WTC11 (cell line): ENCODE results near the gene APLF. TPM values are rescaled to one million over a fixed set of nuclear protein-coding genes. Genes with fewer than 3 reads are reported as not detected.

Experiments used
- ATAC-seq: fragments of 200-7000 bp; cut with Tn5 transposase; 2 replicates; pipeline ENCODE4 v1.10.0; 2021; ENCODE audit warnings: mild to moderate bottlenecking, moderate library complexity
- CTCF ChIA-PET: fragments of 300-600 bp; sonication (Branson Sonifier 250); formaldehyde crosslinking; loops from one replicate; lab custom pipeline; 2021; ENCODE audit warnings: antibody characterized with exemption; lab: Charles Lee
- POLR2A ChIA-PET: fragments of 350-600 bp; sonication (Branson Sonifier 250); formaldehyde crosslinking; loops from one replicate; lab custom pipeline; 2021; ENCODE audit warnings: antibody characterized with exemption; lab: Charles Lee
- DNase-seq: peaks from one replicate; pipeline ENCODE4 v3.0.0; 2021; ENCODE audit warnings: low spot score
- H3K27ac Mint-ChIP-seq: 2 replicates; pipeline ENCODE4 v1.8.0; 2021; ENCODE audit warnings: mixed read lengths
- H3K27me3 Mint-ChIP-seq: 2 replicates; pipeline ENCODE4 v1.8.0; 2021; ENCODE audit warnings: low read depth, mild to moderate bottlenecking, moderate library complexity, mixed read lengths
- H3K36me3 Mint-ChIP-seq: 2 replicates; pipeline ENCODE4 v1.8.0; 2021; ENCODE audit warnings: mixed read lengths
- H3K4me1 Mint-ChIP-seq: 2 replicates; pipeline ENCODE4 v1.8.0; 2022; ENCODE audit warnings: mixed read lengths
- H3K4me3 Mint-ChIP-seq: 2 replicates; pipeline ENCODE4 v1.8.0; 2021; ENCODE audit warnings: mild to moderate bottlenecking, moderate library complexity, mixed read lengths
- H3K9me3 Mint-ChIP-seq: 2 replicates; pipeline ENCODE4 v1.8.0; 2021; ENCODE audit warnings: mixed read lengths
- ATF2 ChIP-seq: sonication (generic); formaldehyde crosslinking; IDR thresholded peaks from 2 replicates; pipeline ENCODE4 v1.8.1; 2022; ENCODE audit warnings: low read depth, missing genetic modification reagents, borderline replicate concordance
- CREM ChIP-seq: sonication (generic); formaldehyde crosslinking; IDR thresholded peaks from 2 replicates; pipeline ENCODE4 v1.8.1; 2022; ENCODE audit warnings: mild to moderate bottlenecking, missing genetic modification reagents, moderate library complexity
- ESRRA ChIP-seq: sonication (generic); formaldehyde crosslinking; IDR thresholded peaks from 2 replicates; pipeline ENCODE4 v1.8.1; 2022; ENCODE audit warnings: mild to moderate bottlenecking, missing genetic modification reagents, borderline replicate concordance
- GABPB1 ChIP-seq: sonication (generic); formaldehyde crosslinking; IDR thresholded peaks from 2 replicates; pipeline ENCODE4 v1.8.1; 2023; ENCODE audit warnings: mild to moderate bottlenecking, missing genetic modification reagents
- JAZF1 ChIP-seq: fragments of 250-450 bp; sonication (Bioruptor Pico); IDR thresholded peaks from 2 replicates; pipeline ENCODE4 v1.9.0; 2021; ENCODE audit warnings: moderate library complexity, mild to moderate bottlenecking, inconsistent platforms
- NFATC4 ChIP-seq: fragments of 250-450 bp; sonication (Bioruptor Pico); IDR thresholded peaks from 2 replicates; pipeline ENCODE4 v1.9.0; 2021; ENCODE audit warnings: mild to moderate bottlenecking
- NFE2L1 ChIP-seq: sonication (generic); formaldehyde crosslinking; IDR thresholded peaks from 2 replicates; pipeline ENCODE4 v1.8.1; 2023; ENCODE audit warnings: missing genetic modification reagents
- NFYB ChIP-seq: sonication (generic); formaldehyde crosslinking; conservative IDR thresholded peaks from 2 replicates; pipeline ENCODE4 v1.8.0; 2022; ENCODE audit warnings: low read depth, missing genetic modification reagents
- NR1H2 ChIP-seq: sonication (generic); formaldehyde crosslinking; IDR thresholded peaks from 2 replicates; pipeline ENCODE4 v1.9.0; 2021; ENCODE audit warnings: mild to moderate bottlenecking, moderate library complexity, missing genetic modification reagents
- NR3C1 ChIP-seq: sonication (generic); formaldehyde crosslinking; conservative IDR thresholded peaks from 2 replicates; pipeline ENCODE4 v1.8.1; 2023; ENCODE audit warnings: low read depth, mild to moderate bottlenecking, missing genetic modification reagents
- PRDM15 ChIP-seq: sonication (generic); formaldehyde crosslinking; IDR thresholded peaks from 2 replicates; pipeline ENCODE4 v1.8.0; 2022; ENCODE audit warnings: missing genetic modification reagents
- SOX15 ChIP-seq: fragments of 250-450 bp; sonication (Bioruptor Pico); IDR thresholded peaks from 2 replicates; pipeline ENCODE4 v1.9.0; 2021; ENCODE audit warnings: mild to moderate bottlenecking
- ZBTB21 ChIP-seq: sonication (generic); formaldehyde crosslinking; IDR thresholded peaks from 2 replicates; pipeline ENCODE4 v1.8.1; 2023; ENCODE audit warnings: mild to moderate bottlenecking, missing genetic modification reagents, borderline replicate concordance
- ZNF121 ChIP-seq: sonication (generic); formaldehyde crosslinking; IDR thresholded peaks from 2 replicates; pipeline ENCODE4 v1.8.0; 2023; ENCODE audit warnings: missing genetic modification reagents
- ZNF219 ChIP-seq: sonication (generic); formaldehyde crosslinking; IDR thresholded peaks from 2 replicates; pipeline ENCODE4 v1.8.0; 2023; ENCODE audit warnings: missing genetic modification reagents, mild to moderate bottlenecking, borderline replicate concordance
- ZNF232 ChIP-seq: sonication (generic); formaldehyde crosslinking; IDR thresholded peaks from 2 replicates; pipeline ENCODE4 v1.8.0; 2022; ENCODE audit warnings: mild to moderate bottlenecking, missing genetic modification reagents
- ZNF532 ChIP-seq: fragments of 250-450 bp; sonication (Bioruptor Pico); IDR thresholded peaks from 2 replicates; pipeline ENCODE4 v1.9.0; 2021; ENCODE audit warnings: mild to moderate bottlenecking, borderline replicate concordance
- total RNA-seq: library from RNA; stranded (reverse); gene quantifications from 3 replicates; pipeline ENCODE4 v1.2.3, GENCODE V29; 2021
- TF ChIP-seq, protein P1 (sequence below): sonication (generic); formaldehyde crosslinking; IDR thresholded peaks from 2 replicates; pipeline ENCODE4 v1.8.0; 2022; ENCODE audit warnings: mild to moderate bottlenecking, missing genetic modification reagents
- TF ChIP-seq, protein P2 (sequence below): sonication (generic); formaldehyde crosslinking; IDR thresholded peaks from 2 replicates; pipeline ENCODE4 v1.8.1; 2022; ENCODE audit warnings: low read depth, mild to moderate bottlenecking, moderate library complexity, missing genetic modification reagents, borderline replicate concordance

Gene APLF
- total RNA-seq, 1 experiment from 2014 or later: 2.7 TPM

GRCh38 chr2:68471385-68471784 lies 4.0 kb downstream of the APLF start (continued):
- TF ChIP-seq GABPB1 (CRISPR knock-in tag): no peak
- TF ChIP-seq, protein P1, sequence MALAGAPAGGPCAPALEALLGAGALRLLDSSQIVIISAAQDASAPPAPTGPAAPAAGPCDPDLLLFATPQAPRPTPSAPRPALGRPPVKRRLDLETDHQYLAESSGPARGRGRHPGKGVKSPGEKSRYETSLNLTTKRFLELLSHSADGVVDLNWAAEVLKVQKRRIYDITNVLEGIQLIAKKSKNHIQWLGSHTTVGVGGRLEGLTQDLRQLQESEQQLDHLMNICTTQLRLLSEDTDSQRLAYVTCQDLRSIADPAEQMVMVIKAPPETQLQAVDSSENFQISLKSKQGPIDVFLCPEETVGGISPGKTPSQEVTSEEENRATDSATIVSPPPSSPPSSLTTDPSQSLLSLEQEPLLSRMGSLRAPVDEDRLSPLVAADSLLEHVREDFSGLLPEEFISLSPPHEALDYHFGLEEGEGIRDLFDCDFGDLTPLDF (CRISPR knock-in tag): no peak
- TF ChIP-seq NFATC4 (CRISPR knock-in tag): no peak

DNA sequence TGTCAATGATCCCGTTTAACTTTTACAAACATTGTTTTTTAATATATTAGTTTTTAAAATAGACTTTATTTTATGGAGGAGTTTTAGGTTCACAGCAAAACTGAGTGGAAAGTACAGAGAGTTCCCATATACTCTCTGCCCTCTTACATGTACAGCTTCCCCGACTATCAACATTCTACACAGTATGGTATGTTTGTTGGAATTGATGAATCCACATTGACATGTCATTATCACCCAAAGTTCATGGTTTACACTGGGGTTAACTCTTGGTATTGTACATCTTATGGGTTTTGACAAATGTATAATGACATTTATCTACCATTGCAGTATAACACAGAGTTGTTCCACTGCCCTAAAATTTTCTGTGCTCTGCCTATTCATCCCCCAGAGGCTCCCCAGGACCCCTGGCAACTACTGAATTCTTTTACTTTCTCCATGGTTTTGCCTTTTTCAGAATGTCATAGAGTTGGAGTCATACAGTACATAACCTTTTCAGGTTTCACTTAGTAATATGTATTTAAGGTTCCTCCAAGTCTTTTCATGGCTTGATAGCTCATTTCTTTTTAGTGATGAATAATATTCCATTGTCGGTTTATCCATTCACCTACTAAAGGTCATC lies 5.5 kb downstream of the APLF start:
- no peaks in the 10 kb centered on the region for H3K9me3 Mint-ChIP-seq
- no peak for TF ChIP-seq ZNF121
- TF ChIP-seq NFE2L1 (CRISPR knock-in tag): no peak
- TF ChIP-seq PRDM15 (CRISPR knock-in tag): no peak
- no peak for TF ChIP-seq JAZF1 (CRISPR knock-in tag)
- no peak for TF ChIP-seq ZBTB21 (CRISPR knock-in tag)
- no peak for TF ChIP-seq NR1H2
- TF ChIP-seq NR3C1 (CRISPR knock-in tag): no peak
- no peak for TF ChIP-seq SOX15
- DNase-seq (no peak), ATAC-seq (no peak)
- no peak overlapping the region for H3K27ac Mint-ChIP-seq
- ChIA-PET CTCF (interaction anchor here (1.4 kb wide), 2 partner anchors 9 to 15 kb away, joined by 4 read pairs; no protein-coding TSS in a partner anchor), POLR2A (no interaction called here)
- H3K4me3 Mint-ChIP-seq: no peak overlapping the region
- peaks cover 3% of the 10 kb centered on the region; the same call in 1 of the 2 replicates for H3K4me1 Mint-ChIP-seq
- H3K36me3 Mint-ChIP-seq: no peaks in the 10 kb centered on the region
- no peaks in the 10 kb centered on the region for H3K27me3 Mint-ChIP-seq

- TF ChIP-seq NFYB (CRISPR knock-in tag) (no peak), ESRRA (CRISPR knock-in tag) (no peak), ATF2 (CRISPR knock-in tag) (no peak), CREM (CRISPR knock-in tag) (no peak), NFE2L1 (CRISPR knock-in tag) (no peak), ZNF219 (CRISPR knock-in tag) (no peak), ZNF232 (CRISPR knock-in tag) (no peak), ZNF532 (CRISPR knock-in tag) (no peak)
- TF ChIP-seq, protein P2, sequence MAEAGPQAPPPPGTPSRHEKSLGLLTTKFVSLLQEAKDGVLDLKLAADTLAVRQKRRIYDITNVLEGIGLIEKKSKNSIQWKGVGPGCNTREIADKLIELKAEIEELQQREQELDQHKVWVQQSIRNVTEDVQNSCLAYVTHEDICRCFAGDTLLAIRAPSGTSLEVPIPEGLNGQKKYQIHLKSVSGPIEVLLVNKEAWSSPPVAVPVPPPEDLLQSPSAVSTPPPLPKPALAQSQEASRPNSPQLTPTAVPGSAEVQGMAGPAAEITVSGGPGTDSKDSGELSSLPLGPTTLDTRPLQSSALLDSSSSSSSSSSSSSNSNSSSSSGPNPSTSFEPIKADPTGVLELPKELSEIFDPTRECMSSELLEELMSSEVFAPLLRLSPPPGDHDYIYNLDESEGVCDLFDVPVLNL (CRISPR knock-in tag): no peak
- TF ChIP-seq, all 79 proteins: peak for 0
- Mint-ChIP-seq H3K9me3 (no peaks in the 10 kb centered on the region), H3K4me1 (no peaks in the 10 kb centered on the region), H3K4me3 (no peak overlapping the region), H3K27ac (no peak overlapping the region), H3K36me3 (no peaks in the 10 kb centered on the region), H3K27me3 (no peaks in the 10 kb centered on the region)
- no peak for DNase-seq
- ChIA-PET POLR2A (no interaction called here), CTCF (interaction anchor here (1.6 kb wide), 1 partner anchor 234 kb away, joined by 7 read pairs; no protein-coding TSS in a partner anchor)
- ATAC-seq: no peak
These were observed 7.7 kb downstream of the APLF start for GRCh38 chr2:68475110-68475509.
